ENCODE results near the gene IL4.

Gene IL4

GRCh38 chr5:132658381-132659302, 15.1 kb upstream of the IL4 start:
- DNase-seq (ENCODE audit: extremely low read depth, low read depth) = no peak
- TF ChIP-seq, protein P1, sequence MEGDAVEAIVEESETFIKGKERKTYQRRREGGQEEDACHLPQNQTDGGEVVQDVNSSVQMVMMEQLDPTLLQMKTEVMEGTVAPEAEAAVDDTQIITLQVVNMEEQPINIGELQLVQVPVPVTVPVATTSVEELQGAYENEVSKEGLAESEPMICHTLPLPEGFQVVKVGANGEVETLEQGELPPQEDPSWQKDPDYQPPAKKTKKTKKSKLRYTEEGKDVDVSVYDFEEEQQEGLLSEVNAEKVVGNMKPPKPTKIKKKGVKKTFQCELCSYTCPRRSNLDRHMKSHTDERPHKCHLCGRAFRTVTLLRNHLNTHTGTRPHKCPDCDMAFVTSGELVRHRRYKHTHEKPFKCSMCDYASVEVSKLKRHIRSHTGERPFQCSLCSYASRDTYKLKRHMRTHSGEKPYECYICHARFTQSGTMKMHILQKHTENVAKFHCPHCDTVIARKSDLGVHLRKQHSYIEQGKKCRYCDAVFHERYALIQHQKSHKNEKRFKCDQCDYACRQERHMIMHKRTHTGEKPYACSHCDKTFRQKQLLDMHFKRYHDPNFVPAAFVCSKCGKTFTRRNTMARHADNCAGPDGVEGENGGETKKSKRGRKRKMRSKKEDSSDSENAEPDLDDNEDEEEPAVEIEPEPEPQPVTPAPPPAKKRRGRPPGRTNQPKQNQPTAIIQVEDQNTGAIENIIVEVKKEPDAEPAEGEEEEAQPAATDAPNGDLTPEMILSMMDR (IDR thresholded peaks at IDR 0.05; ENCODE audit: low read depth, low read length, missing control alignments) = no peak
- H3K4me3 ChIP-seq (replicated peaks; ENCODE audit: low read depth, low read length) = no peak overlapping the region

DNA sequence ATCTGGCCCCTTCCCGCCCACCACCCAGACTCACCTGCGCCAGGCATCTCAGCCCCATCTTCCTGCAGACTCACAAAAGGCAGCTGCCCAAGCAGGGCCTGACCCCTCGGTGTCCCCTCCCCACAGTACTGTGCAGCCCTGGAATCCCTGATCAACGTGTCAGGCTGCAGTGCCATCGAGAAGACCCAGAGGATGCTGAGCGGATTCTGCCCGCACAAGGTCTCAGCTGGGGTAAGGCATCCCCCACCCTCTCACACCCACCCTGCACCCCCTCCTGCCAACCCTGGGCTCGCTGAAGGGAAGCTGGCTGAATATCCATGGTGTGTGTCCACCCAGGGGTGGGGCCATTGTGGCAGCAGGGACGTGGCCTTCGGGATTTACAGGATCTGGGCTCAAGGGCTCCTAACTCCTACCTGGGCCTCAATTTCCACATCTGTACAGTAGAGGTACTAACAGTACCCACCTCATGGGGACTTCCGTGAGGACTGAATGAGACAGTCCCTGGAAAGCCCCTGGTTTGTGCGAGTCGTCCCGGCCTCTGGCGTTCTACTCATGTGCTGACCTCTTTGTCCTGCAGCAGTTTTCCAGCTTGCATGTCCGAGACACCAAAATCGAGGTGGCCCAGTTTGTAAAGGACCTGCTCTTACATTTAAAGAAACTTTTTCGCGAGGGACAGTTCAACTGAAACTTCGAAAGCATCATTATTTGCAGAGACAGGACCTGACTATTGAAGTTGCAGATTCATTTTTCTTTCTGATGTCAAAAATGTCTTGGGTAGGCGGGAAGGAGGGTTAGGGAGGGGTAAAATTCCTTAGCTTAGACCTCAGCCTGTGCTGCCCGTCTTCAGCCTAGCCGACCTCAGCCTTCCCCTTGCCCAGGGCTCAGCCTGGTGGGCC, 13.9 kb upstream of the IL4 start:
- no peak for DNase-seq (ENCODE audit: extremely low read depth, low read depth)
- H3K4me3 ChIP-seq (replicated peaks; ENCODE audit: low read depth, low read length) = no peak overlapping the region
- TF ChIP-seq, protein P1 (IDR thresholded peaks at IDR 0.05; ENCODE audit: low read depth, low read length, missing control alignments) = no peak

GRCh38 chr5:132661231-132662003, 12.4 kb upstream of the IL4 start:
- H3K4me3 ChIP-seq (replicated peaks; ENCODE audit: low read depth, low read length) = no peak overlapping the region
- no peak for DNase-seq (ENCODE audit: extremely low read depth, low read depth)
- TF ChIP-seq, protein P1 (IDR thresholded peaks at IDR 0.05; ENCODE audit: low read depth, low read length, missing control alignments) = no peak

- TF ChIP-seq, protein P1 (IDR thresholded peaks at IDR 0.05; ENCODE audit: low read depth, low read length, missing control alignments) = no peak
- no peak for DNase-seq (ENCODE audit: extremely low read depth, low read depth)
- no peak overlapping the region for H3K4me3 ChIP-seq (replicated peaks; ENCODE audit: low read depth, low read length)
Measured at GRCh38 chr5:132662004-132662401, 11.8 kb upstream of the IL4 start.

DNA sequence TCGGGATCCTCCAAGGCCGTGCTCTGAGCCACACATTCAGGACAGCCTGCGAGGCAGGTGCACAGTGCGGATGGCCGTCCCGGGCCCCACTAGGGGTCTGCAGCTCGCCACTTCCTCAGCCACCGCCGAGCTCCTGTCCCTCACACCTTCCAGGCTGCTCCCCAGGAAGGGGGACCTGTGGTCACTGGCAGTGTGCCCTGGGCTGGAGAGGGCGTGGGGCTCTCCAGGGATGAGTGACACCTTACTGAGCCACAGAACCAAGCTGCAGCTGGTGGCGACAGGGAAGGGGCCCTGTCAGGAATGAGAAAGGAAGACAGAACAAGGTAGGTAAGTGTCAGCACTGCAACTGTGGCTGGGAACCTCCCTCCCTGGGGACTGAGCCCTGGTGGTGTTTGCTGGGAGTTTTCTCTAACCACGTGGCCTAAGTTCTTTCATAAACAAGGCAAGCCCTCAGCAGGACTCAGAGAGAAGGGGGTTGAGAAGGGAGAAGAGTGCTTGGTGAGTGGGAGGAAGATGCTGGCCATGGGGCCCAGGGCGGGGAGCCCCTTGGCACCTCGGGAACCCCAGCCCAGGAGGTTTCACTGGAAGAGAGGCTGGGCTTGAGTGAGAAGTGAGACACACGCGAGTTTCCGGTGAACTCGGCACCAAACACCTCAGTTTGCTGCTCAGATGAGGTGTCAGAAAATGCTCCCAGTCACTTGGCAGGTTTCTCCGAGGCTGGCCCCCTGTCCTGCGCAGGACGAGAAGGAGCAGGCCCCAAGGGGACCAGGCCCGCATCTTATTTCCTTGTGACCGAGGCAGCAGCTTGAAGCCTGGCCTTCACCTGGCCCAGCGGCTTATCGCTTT, 10.6 kb upstream of the IL4 start:
- no peak for DNase-seq (ENCODE audit: extremely low read depth, low read depth)
- no peak overlapping the region for H3K4me3 ChIP-seq (replicated peaks; ENCODE audit: low read depth, low read length)

More for the DNA sequence above, 10.6 kb upstream of the IL4 start:
- TF ChIP-seq, protein P1 (IDR thresholded peaks at IDR 0.05; ENCODE audit: low read depth, low read length, missing control alignments) = no peak

Measured in HFF-Myc (cell line).